ENCODE results near the gene CGRRF1. TPM values are rescaled to one million over a fixed set of nuclear protein-coding genes. Genes with fewer than 3 reads are reported as not detected.

The CGRRF1 gene
- 19.0 and 24.5 TPM in 2 replicates for total RNA-seq (2014; rRNA removed; shearing (Covaris generic))
- 15.9 and 22.4 TPM in 2 replicates for polyA plus RNA-seq (2014; cell fraction: nucleus; rRNA removed)

GRCh38 chr14:54509546-54510501 is at the start of gene CGRRF1:
Gene CGRRF1 (plus strand): TSS chr14:54509906. CDS start chr14:54509960, 54 bp downstream.
- peak; percentile 96 for DNase-seq (ENCODE audit: extremely low read depth, low read depth)

GRCh38 chr14:54462048-54462447 is 47.7 kb upstream of the CGRRF1 start:
- no peak for DNase-seq (ENCODE audit: extremely low read depth, low read depth)

GRCh38 chr14:54465654-54466053 is 44.1 kb upstream of the CGRRF1 start:
- DNase-seq (ENCODE audit: extremely low read depth, low read depth) = no peak

GRCh38 chr14:54467280-54467679 is 42.4 kb upstream of the CGRRF1 start:
- no peak for DNase-seq (ENCODE audit: extremely low read depth, low read depth)

GRCh38 chr14:54470701-54471100 is 39.0 kb upstream of the CGRRF1 start:
- DNase-seq (ENCODE audit: extremely low read depth, low read depth) = no peak

GRCh38 chr14:54471641-54472040 is 38.1 kb upstream of the CGRRF1 start:
- no peak for DNase-seq (ENCODE audit: extremely low read depth, low read depth)

GRCh38 chr14:54472315-54472714 is 37.4 kb upstream of the CGRRF1 start:
- DNase-seq (ENCODE audit: extremely low read depth, low read depth) = no peak

GRCh38 chr14:54474232-54474793 is 35.4 kb upstream of the CGRRF1 start:
- DNase-seq (ENCODE audit: extremely low read depth, low read depth) = no peak

- no peak for DNase-seq (ENCODE audit: extremely low read depth, low read depth)
Measured at GRCh38 chr14:54475187-54475899, 34.4 kb upstream of the CGRRF1 start.

GRCh38 chr14:54475911-54476310 is 33.8 kb upstream of the CGRRF1 start:
- DNase-seq (ENCODE audit: extremely low read depth, low read depth) = no peak

GRCh38 chr14:54478636-54479215 is 31.0 kb upstream of the CGRRF1 start:
- no peak for DNase-seq (ENCODE audit: extremely low read depth, low read depth)

- no peak for DNase-seq (ENCODE audit: extremely low read depth, low read depth)
Measured at GRCh38 chr14:54480830-54481562, 28.7 kb upstream of the CGRRF1 start.

- DNase-seq (ENCODE audit: extremely low read depth, low read depth) = no peak
Measured at GRCh38 chr14:54481695-54482094, 28.0 kb upstream of the CGRRF1 start.

GRCh38 chr14:54483073-54483745 is 26.5 kb upstream of the CGRRF1 start:
- no peak for DNase-seq (ENCODE audit: extremely low read depth, low read depth)

- DNase-seq (ENCODE audit: extremely low read depth, low read depth) = no peak
Measured at GRCh38 chr14:54483846-54484245, 25.9 kb upstream of the CGRRF1 start.

- DNase-seq (ENCODE audit: extremely low read depth, low read depth) = no peak
Measured at GRCh38 chr14:54486685-54487084, 23.0 kb upstream of the CGRRF1 start.

GRCh38 chr14:54487771-54488170 is 21.9 kb upstream of the CGRRF1 start:
- DNase-seq (ENCODE audit: extremely low read depth, low read depth) = no peak

- DNase-seq (ENCODE audit: extremely low read depth, low read depth) = no peak
Measured at GRCh38 chr14:54488318-54488645, 21.4 kb upstream of the CGRRF1 start.

- peak; percentile 90 for DNase-seq (ENCODE audit: extremely low read depth, low read depth)
Measured at GRCh38 chr14:54488646-54489317, 20.9 kb upstream of the CGRRF1 start, which contains the start of gene GMFB. Gene GMFB (minus strand): TSS chr14:54488980. CDS start chr14:54488927, 53 bp downstream.
